Measurements from ENCODE around the gene MCF2L. TPM values are rescaled to one million over a fixed set of nuclear protein-coding genes. Genes with fewer than 3 reads are reported as not detected.

MCF2L gene
- total RNA-seq, 1 donor from 2014 or later, result 41.2 TPM

- Histone ChIP-seq H3K4me3 (no peak overlapping the region), H3K9me3 (replicated peaks) (no peaks in the 10 kb centered on the region), H3K4me1 (peaks cover 15% of the 10 kb centered on the region), H3K27ac (replicated peaks) (no peak overlapping the region), H3K36me3 (no peaks in the 10 kb centered on the region), H3K27me3 (ENCODE audit: low read depth) (peaks cover 12% of the 10 kb centered on the region)
- DNase-seq, result no peak
- intact Hi-C loops (cut with micrococcal nuclease), result loop anchor here (10.0 kb wide), 1 partner anchor 77 kb away; no protein-coding TSS in a partner anchor
- no peak for TF ChIP-seq CTCF (IDR thresholded peaks at IDR 0.05; ENCODE audit: borderline replicate concordance)
Observed at GRCh38 chr13:112947796-112948195, 21.2 kb upstream of the MCF2L start.

DNA sequence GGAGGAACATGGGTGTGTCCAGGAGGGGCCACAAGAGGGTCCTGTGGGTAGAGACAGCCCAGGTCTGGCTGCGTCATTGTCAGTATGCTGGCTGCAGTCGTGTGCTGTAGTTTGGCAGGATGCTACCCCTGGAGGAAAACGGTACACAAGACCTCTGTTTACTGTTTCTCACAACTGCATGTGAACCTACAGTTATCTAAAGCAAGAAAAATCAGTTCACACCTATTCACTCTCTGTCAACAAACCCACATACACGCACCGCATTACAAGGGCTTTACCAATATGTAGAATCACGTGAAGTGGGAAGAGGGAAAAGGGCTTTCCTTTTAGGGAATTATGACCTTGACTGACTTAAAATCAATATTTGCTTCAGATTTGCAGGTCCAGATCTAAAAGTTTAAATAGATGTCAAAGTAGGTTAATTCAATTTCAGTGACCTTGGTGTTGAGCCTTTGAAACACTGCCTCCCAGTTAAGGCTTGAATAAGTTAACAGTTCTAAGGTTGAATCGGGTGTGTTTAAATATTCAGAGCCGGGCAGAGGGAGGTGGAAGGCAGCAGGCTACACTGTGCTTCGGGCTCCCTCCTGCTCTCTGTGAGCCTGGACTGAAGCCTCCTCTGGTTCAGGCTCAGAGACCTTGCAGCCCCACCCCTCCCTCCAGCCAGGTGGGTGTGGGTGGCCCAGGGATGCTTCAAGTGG, 17.2 kb upstream of the MCF2L start:
- no peak for DNase-seq
- no peak overlapping the region for H3K27ac ChIP-seq (replicated peaks)
- H3K36me3 ChIP-seq, result no peaks in the 10 kb centered on the region
- H3K27me3 ChIP-seq (ENCODE audit: low read depth), result peaks cover 17% of the 10 kb centered on the region
- TF ChIP-seq CTCF (IDR thresholded peaks at IDR 0.05; ENCODE audit: borderline replicate concordance), result no peak
- H3K4me3 ChIP-seq, result no peak overlapping the region
- intact Hi-C loops (cut with micrococcal nuclease), result no loop called here
- no peaks in the 10 kb centered on the region for H3K9me3 ChIP-seq (replicated peaks)
- no peaks in the 10 kb centered on the region for H3K4me1 ChIP-seq

DNA sequence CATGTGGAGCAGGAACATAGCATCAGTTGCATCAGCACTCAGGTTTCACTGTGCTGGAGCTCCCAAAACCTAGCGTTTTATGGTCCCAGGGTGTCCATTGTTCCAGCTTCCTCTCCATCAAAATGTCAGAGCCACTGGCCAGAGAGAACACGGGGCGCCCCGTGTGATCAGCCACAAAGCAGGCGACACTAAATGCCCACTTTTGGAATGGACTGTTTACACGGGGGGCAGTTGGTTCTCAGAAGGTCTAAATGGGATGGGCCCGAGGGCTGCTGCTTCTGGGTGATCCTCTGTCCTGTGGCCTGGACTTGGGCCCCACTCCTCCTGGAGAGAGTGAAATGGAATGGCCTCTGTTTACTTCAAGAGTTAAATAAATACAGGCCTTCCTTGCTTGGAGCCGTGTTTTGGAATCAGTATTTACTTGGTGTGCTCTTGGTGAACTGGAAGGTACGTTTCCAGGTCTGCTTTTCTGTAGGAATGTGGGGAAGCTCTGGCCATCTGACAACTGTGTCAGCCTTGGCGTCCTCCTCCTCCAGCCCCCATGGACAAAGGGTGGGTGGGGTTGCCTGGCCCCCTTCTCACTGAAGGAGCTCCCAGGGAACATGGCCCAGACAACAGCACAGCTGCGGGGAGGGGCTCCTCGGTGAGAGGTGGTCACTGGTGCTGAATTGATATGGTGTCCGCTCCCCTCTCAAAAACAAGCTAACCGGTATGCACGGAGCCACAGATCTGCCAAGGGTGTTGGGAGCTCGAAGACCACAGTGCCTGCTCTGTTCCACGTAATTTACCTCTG, 16.1 kb upstream of the MCF2L start:
- DNase-seq, result no peak
- Histone ChIP-seq H3K4me1 (peaks cover 2% of the 10 kb centered on the region), H3K27ac (replicated peaks) (no peak overlapping the region), H3K27me3 (ENCODE audit: low read depth) (peaks cover 9% of the 10 kb centered on the region), H3K4me3 (no peak overlapping the region), H3K9me3 (replicated peaks) (no peaks in the 10 kb centered on the region), H3K36me3 (no peaks in the 10 kb centered on the region)
- intact Hi-C loops (cut with micrococcal nuclease), result no loop called here
- no peak for TF ChIP-seq CTCF (IDR thresholded peaks at IDR 0.05; ENCODE audit: borderline replicate concordance)

DNA sequence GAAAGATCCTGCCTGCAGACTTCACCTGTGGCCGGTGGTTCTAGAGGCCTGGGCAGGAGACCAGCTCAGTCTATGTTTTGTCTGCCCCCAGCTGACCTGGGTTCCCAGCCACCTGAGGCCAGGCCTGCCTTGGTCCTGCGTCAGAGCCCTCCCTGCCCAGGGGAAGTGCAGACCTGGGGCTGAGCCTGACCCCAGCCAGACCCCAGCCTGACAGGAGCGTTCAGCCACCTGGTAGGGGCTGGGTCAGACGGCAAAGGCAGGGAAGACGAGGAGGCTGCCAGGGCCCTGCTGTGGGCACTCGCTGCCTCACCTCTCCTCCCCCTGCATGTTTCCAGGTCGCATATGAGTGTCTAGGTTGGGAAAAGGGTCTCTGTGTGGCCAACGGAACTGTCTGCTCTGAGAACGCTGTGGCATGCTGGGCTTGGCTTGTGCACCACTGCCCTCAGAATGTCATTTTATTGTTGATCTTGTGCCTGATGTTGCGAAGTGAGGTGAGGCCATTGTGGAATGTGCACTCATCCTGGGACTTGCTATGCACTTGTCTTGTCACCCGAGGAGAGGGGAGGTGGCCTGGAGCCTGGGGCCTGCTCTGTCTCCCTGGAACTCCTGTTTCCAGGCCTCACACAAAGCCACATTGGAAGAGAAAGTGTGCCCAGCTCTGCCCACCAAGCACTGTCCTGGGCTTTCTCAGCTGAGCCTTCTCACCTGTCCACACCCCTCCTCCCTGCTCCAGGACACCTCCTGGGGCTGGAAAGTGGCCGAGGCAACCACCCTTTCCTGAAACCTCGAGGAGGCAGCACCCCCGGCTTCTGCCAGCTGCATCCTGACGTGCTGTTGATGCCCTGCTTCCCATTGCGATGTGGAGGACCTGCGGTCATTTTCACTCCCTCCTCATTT, 15.2 kb upstream of the MCF2L start:
- TF ChIP-seq CTCF (IDR thresholded peaks at IDR 0.05; ENCODE audit: borderline replicate concordance), result no peak
- Histone ChIP-seq H3K9me3 (replicated peaks) (no peaks in the 10 kb centered on the region), H3K4me3 (no peak overlapping the region), H3K4me1 (peaks cover 9% of the 10 kb centered on the region), H3K36me3 (no peaks in the 10 kb centered on the region), H3K27me3 (ENCODE audit: low read depth) (peaks cover 11% of the 10 kb centered on the region), H3K27ac (replicated peaks) (no peak overlapping the region)
- DNase-seq, result no peak
- intact Hi-C loops (cut with micrococcal nuclease), result no loop called here
